Suprapubic skin (tissue), 4 donors: ENCODE measurements around the gene KCNT2.

ENCODE experiments used
- CTCF ChIP-seq, 2 donors: fragments of 200-600 bp in 1 of 2; fragments of 450-650 bp in 1 of 2; sonication (generic) in 1 of 2; IDR thresholded peaks; one replicate each; pipeline ENCODE4 v1.5.1; 2016 to 2019; ENCODE audit warnings: antibody characterized with exemption in 2 of 2, mild to moderate bottlenecking in 1 of 2, moderate library complexity in 1 of 2
- EP300 ChIP-seq: sonication (generic); formaldehyde crosslinking; IDR thresholded peaks from one replicate; pipeline ENCODE4 v1.6.1; 2017; ENCODE audit warnings: antibody characterized with exemption
- POLR2A ChIP-seq, 2 donors: fragments of 450-650 bp; IDR thresholded peaks; one replicate each; pipeline ENCODE4 v1.6.1; 2017; ENCODE audit warnings: antibody characterized with exemption in 2 of 2, mild to moderate bottlenecking in 2 of 2, moderate library complexity in 2 of 2
- POLR2AphosphoS5 ChIP-seq, 3 donors: sonication (generic); formaldehyde crosslinking; IDR thresholded peaks; one replicate each; pipeline ENCODE4 v1.6.1; 2017; ENCODE audit warnings: antibody characterized with exemption in 3 of 3

GRCh38 chr1:196623079-196623478 is 14.8 kb upstream of the KCNT2 start:
- TF ChIP-seq CTCF (IDR thresholded peaks at IDR 0.05) = no peak
- TF ChIP-seq EP300 = no peak
- no peak for TF ChIP-seq POLR2A (IDR thresholded peaks at IDR 0.05)
- TF ChIP-seq POLR2AphosphoS5 (IDR thresholded peaks at IDR 0.05) = no peak
